Skin of body (tissue), 2 donors: ENCODE results near the gene CALML5. TPM values are rescaled to one million over a fixed set of nuclear protein-coding genes. Genes with fewer than 3 reads are reported as not detected.
"Not testable (repeated sequence)": the region's sequence is repeated elsewhere in the genome, so short reads cannot be mapped to it uniquely, and the experiment has no call there.

Experiments
- DNase-seq: peaks from one replicate; lab custom pipeline; 2025; lab: John Stamatoyannopoulos, UW
- total RNA-seq: library from RNA; depleted of rRNA; stranded (reverse); fragments of >200 nt; gene quantifications from one replicate; pipeline ENCODE4 v1.2.3, GENCODE V29; 2014

The CALML5 gene
- total RNA-seq, 1 donor from 2014 or later, result 133 TPM

DNA sequence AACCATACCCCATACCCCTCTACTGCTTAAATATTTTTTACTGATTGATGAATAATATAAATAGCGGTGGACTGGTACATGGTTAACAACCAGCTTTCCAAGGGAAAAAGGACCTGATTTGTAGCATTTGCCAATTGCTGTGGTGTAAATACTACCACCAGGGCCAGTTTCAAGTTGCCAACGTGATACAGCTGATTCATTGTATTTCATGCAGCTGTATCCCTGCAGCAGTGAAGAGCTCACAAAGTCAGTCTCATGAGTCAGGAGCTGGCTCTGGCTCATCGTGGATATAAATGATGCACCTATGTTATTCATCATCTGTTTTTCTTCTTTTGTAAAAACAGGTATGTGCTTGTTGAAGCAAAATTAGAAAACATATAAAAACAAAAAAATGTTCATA lies 15.2 kb downstream of the CALML5 start:
- DNase-seq, result no peak

GRCh38 chr10:5482016-5482415 lies 17.4 kb downstream of the CALML5 start:
- DNase-seq, result no peak

DNA sequence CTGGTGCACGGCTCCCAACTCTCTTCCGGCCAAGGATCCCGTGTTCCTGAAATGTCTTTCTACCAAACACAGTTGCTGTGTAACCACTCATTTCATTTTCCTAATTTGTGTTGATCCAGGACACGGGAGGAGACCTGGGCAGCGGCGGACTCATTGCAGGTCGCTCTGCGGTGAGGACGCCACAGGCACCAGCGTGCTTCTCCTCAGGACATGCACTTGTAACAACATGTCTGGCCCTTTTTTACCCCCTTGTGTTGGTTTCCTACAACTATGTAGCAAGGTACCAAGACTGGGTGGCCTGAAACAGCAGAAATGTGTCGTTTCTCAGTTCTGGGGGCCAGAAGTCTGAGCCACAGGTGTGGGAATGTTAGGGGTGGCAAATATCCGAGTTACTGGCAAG lies 18.2 kb downstream of the CALML5 start:
- DNase-seq, result no peak

DNA sequence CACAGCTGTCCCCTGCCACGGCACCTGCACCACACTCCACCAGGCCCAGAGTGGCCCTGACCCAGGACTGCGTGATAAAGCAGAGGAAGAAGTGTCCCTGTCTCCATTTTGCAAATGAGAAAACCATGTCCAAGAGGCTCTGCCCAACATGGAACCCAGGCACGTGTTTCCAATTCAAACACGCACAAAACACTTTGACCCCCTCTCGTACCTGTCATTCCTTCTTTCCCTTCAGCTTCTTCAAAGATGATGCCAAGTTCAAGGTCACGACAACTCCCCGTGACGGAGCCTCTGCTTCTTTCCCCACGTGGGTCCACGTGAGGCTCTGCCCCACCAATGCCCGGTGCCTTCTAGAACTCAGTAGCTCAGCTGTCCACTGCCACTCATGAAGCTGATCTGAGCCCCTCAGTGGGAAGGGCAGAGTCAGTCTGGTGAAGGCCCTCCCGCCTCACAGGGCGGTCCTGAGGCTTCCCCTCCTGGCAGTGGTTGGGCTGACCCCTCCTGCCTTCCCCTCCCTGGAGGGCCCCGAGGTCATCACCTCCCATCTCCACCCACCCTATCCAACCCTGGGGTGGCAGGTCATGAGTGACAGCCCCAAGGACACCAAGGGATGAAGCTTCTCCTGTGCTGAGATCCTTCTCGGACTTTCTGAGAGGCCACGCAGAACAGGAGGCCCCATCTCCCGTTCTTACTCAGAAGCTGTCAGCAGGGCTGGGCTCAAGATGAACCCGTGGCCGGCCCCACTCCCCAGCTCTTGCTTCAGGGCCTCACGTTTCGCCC lies 19.0 kb downstream of the CALML5 start:
- DNase-seq, result no peak

- no peak for DNase-seq
Observed at GRCh38 chr10:5479481-5480161, 19.7 kb downstream of the CALML5 start.

- no peak for DNase-seq
Observed at GRCh38 chr10:5478694-5479305, 20.6 kb downstream of the CALML5 start.

DNA sequence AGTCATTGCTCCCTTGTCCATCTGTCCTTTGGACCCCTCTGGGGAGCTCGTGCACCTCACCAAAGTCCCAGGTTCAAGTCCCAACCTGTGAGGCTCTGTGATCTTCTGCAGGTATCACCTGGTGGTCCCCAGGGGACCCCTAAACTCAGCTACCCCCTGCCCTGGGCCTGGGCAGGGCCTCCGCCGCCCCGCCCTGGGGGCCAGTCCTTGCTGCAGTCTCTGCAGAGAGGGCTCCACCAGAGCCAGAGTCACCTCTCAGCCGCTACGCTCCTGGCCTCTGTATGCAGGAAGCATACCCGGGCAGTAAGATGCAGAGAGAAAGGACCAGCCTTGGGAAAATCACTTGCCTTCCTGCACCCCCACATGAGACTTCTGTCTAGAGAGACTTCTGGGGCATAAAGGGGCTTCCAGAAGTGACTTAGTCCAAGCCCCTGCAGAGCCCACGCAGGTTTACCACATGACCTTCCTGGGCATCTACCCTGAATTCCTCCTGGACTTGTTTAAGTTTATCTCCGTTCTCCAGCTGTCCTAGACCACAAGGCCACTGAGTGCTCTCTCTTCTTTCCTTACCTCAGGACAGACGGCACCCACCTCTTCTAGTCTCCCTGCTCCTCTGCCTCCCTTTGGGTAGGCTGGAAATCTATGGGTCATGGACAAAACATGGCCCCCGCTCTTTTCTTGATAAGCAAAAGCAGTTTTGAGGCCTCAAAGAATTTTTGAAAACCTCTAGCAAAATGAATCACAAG lies 21.2 kb downstream of the CALML5 start:
- no peak for DNase-seq

GRCh38 chr10:5476918-5477525 lies 22.3 kb downstream of the CALML5 start:
- no peak for DNase-seq

DNA sequence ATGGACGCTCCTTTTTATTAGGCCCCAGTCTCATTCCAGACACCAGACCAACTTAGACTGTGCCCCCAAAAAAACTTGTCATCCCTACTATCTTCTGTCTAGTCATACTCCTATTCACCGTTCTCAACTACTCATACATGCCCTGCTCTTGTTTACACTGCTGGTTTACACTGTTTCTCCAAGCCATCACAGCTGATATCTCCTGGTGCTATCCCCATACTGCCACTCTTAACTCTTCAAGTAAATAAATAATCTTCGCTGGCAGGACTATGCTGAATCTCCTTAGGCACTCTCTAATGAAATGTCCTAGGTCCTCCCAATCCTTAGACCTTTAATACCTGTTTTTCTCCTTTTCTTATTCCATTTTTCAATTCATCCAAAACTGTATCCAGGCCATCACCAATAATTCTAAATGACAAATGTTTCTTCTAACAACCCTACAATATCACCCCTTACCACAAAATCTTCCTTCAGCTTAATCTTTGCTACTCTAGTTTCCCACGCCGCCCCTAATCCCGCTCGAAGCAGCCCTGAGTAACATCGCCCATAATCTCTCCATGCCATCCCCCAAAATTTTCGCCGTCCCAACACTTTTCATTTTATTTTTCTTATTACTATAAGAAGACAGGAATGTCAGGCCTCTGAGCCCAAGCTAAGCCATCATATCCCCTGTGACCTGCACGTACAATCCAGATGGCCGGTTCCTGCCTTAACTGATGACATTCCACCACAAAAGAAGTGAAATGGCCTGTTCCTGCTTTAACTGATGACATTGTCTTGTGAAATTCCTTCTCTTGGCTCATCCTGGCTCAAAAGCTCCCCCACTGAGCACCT lies 23.2 kb downstream of the CALML5 start:
- DNase-seq, result not testable (repeated sequence)

DNA sequence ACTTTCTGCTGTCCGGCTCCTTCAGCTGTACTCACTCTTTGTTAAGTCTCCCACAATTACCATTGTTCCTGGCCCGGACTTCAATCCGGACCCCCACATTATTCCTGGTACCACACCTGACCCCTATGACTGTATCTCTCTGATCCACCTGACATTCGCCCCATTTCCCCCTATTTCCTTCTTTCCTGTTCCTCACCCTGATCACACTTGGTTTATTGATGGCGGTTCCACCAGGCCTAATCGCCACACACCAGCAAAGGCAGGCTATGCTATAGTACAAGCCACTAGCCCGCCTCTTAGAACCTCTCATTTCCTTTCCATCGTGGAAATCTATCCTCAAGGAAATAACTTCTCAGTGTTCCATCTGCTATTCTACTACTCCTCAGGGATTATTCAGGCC lies 24.3 kb downstream of the CALML5 start:
- not testable (repeated sequence) for DNase-seq

- not testable (repeated sequence) for DNase-seq
Observed at GRCh38 chr10:5474642-5475041, 24.7 kb downstream of the CALML5 start.

- DNase-seq, result no peak
Observed at GRCh38 chr10:5470062-5470751, 29.2 kb downstream of the CALML5 start.

DNA sequence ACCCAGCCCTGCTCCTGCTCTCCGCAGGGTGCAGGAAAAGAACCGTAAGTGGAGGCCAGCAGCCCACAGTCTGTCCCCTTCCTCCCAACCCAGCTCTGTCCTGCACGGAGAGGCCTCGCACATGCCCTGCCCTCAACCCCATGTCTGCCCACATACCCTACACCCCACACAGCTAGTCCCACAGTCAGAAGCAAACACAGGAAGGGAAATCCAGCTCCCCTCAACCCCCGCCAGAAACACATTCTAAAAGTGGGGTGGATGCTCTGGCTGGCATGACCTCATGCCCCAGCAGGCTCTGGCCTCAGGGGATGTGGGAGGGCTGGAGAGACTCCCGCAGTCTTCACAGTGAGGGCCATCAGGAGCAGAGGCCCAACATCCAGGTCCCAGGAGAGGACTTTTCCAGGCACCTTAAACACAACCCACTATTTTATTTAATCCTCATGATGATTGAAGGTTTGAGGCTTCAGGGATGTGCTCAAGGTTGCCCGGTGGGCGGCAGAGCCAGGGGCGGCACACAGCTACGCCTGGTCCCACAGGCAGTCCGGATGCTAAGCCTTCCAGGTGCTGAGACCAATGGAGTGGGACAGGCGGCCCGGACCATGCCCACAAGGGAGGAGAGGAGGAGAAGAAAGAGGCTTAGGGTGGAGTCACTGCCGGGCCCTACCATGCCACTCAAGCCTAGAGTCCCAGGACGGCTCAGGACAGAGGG lies 29.9 kb downstream of the CALML5 start:
- DNase-seq, result no peak

- DNase-seq, result no peak
Observed at GRCh38 chr10:5468262-5469106, 30.9 kb downstream of the CALML5 start.

DNA sequence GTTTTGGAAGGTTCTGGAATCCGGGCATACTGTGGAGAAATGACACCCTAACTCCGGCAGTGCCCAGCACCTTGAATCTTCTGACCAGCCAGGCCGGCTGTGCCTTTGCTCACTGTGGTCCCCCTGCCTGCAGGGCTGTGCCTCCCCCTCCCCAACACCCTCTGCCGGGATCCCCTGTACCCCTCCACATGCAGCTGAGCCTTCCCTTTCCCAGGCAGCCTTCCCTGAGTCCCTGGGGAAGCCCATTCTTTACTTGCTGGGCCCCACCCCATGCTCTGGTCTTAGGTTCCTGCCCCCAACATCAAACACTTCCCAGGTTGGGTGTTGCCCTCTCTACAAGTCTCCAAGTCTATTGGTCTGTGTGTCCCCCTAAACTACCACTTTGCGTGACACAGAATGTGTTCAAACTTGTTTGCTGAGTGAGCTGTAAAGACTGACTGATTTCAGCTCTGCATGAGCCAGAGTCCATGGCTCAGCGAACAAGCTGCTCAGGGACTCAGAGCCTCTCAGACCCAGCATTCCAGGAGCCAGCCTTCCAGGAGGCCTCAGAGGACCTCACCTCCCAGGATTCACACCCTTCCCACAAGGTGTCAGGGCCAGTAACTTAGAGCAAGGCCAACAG lies 31.6 kb downstream of the CALML5 start:
- DNase-seq, result peak; percentile 12

- peak; percentile 92 for DNase-seq
Observed at GRCh38 chr10:5467207-5467535, 32.2 kb downstream of the CALML5 start.

DNA sequence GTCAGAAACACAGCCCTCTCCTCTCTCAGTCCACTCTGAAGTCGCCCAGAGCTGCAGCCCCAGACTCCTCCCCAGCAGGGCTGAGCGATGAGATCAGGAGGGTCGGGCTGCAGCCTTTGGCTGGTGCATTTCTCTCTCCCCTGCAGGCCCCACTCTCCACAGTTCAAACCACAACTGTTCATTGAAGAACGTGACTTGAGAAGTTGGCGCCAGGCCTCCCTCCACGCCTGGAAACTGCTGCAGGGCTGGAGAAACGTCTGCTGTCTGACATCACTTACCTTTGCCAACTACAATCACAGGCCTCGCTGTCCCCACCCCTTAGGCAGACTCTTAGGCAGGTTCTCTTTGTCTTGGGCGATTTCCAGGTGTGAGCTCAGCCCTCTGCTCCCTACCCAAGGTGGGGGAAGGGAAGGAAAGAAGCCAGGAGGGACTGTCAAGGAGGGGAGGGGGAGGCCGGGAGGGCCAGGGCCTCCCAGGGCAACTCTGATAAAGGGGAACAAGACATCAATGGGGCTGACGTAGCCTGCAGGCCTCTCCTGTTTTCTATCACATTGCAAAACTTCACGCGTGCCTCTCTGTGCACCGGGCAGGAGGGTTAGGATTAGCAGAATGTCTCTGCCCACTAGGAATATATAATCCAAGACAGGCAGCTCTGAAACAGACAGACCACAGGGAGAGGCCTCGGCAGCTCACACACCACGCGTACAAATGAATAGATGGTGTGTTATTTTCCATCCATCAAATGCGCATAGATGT lies 32.7 kb downstream of the CALML5 start:
- DNase-seq, result peak; percentile 93
